SHP77 treated with DMSO at 0.1 percent for 48 hours (cell line): ENCODE results near the gene METTL8.
"Not testable (repeated sequence)": the region's sequence is repeated elsewhere in the genome, so short reads cannot be mapped to it uniquely, and the experiment has no call there.

Experiments used
- DNase-seq: peaks from one replicate; lab custom pipeline; 2025; lab: John Stamatoyannopoulos, UW

The METTL8 gene

GRCh38 chr2:171399292-171399691 is 34.5 kb downstream of the METTL8 start:
- DNase-seq, result no peak

- DNase-seq, result no peak
These were observed 39.5 kb downstream of the METTL8 start for GRCh38 chr2:171394164-171394740.

GRCh38 chr2:171393487-171393886 is 40.3 kb downstream of the METTL8 start:
- no peak for DNase-seq

- no peak for DNase-seq
These were observed 42.3 kb downstream of the METTL8 start for GRCh38 chr2:171391532-171391931.

- DNase-seq, result no peak
These were observed 42.8 kb downstream of the METTL8 start for GRCh38 chr2:171390941-171391516.

- no peak for DNase-seq
These were observed 44.0 kb downstream of the METTL8 start for GRCh38 chr2:171389780-171390179.

GRCh38 chr2:171389325-171389724 is 44.5 kb downstream of the METTL8 start:
- no peak for DNase-seq

- no peak for DNase-seq
These were observed 46.7 kb downstream of the METTL8 start for GRCh38 chr2:171387052-171387451.

- DNase-seq, result no peak
These were observed 47.2 kb downstream of the METTL8 start for GRCh38 chr2:171386627-171387026.

- no peak for DNase-seq
These were observed 50.7 kb downstream of the METTL8 start for GRCh38 chr2:171383134-171383533.

- not testable (repeated sequence) for DNase-seq
These were observed 51.6 kb downstream of the METTL8 start for GRCh38 chr2:171382175-171382574.

- DNase-seq, result not testable (repeated sequence)
These were observed 55.9 kb downstream of the METTL8 start for GRCh38 chr2:171377852-171378251.

- DNase-seq, result no peak
These were observed 66.1 kb downstream of the METTL8 start for GRCh38 chr2:171367692-171368091.

- DNase-seq, result no peak
These were observed 68.0 kb downstream of the METTL8 start for GRCh38 chr2:171365778-171366177.

- no peak for DNase-seq
These were observed 68.6 kb downstream of the METTL8 start for GRCh38 chr2:171365232-171365631.

GRCh38 chr2:171362396-171362795 is 71.4 kb downstream of the METTL8 start:
- no peak for DNase-seq

GRCh38 chr2:171360905-171361304 is 72.9 kb downstream of the METTL8 start:
- DNase-seq, result no peak

- DNase-seq, result not testable (repeated sequence)
These were observed 80.0 kb downstream of the METTL8 start for GRCh38 chr2:171353746-171354145.

GRCh38 chr2:171348056-171348455 is 85.7 kb downstream of the METTL8 start:
- no peak for DNase-seq

- DNase-seq, result no peak
These were observed 86.2 kb downstream of the METTL8 start for GRCh38 chr2:171347591-171348032.

GRCh38 chr2:171346723-171347557 is 86.8 kb downstream of the METTL8 start:
- DNase-seq, result no peak

- DNase-seq, result no peak
These were observed 87.6 kb downstream of the METTL8 start for GRCh38 chr2:171345971-171346722.
